ENCODE measurements around the gene HGFAC. TPM values are rescaled to one million over a fixed set of nuclear protein-coding genes. Genes with fewer than 3 reads are reported as not detected.

HGFAC gene
- total RNA-seq, 1 experiment from 2014 or later, result 0.37 TPM

DNA sequence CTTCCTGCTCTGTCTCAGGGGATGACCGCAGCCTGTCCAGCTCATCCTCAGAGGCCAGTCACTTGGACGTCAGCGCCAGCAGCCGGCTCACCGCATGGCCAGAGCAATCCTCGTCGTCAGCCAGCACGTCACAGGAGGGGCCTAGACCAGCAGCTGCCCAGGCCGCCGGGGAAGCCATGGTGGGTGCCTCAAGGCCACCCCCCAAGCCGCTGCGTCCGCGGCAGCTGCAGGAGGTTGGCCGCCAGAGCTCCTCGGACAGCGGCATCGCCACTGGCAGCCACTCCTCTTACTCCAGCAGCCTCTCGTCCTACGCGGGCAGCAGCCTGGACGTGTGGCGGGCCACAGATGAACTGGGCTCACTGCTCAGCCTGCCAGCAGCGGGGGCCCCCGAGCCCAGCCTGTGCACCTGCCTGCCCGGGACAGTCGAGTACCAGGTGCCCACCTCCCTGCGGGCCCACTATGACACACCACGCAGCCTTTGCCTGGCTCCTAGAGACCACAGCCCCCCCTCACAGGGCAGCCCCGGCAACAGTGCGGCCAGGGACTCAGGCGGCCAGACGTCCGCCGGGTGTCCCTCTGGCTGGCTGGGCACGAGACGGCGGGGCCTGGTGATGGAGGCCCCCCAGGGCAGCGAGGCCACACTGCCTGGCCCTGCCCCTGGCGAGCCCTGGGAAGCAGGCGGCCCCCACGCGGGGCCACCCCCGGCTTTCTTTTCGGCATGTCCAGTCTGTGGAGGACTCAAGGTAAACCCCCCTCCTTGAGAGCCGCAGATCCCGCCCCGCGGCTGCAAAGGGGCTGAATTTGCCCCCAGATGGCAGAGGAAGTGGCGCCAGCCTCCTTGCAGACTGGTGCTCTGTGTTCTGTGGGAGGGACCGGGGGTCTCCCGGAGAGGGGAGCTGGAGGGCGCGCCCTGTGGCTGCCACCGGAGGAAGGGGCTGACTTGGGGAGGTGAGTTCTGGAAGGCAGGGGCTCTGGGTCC lies 51.3 kb downstream of the HGFAC start:
- H3K9me3 ChIP-seq (ENCODE audit: control insufficient read depth, low read depth, low read length), result no peaks in the 10 kb centered on the region
- H3K23ac ChIP-seq (ENCODE audit: insufficient read length, low read depth, low read length), result no peak overlapping the region
- Mint-ChIP-seq H3K27ac (no peak overlapping the region), H3K27me3 (ENCODE audit: low read depth) (peaks cover 96% of the 10 kb centered on the region), H3K4me1 (peaks cover 12 to 37% of the 10 kb centered on the region in 2 experiments), H3K9me3 (no peaks in the 10 kb centered on the region; a peak in 1 of 5 replicates), H3K36me3 (ENCODE audit: insufficient read depth in 1 of 3, low read depth in 3 of 3) (no peaks in the 10 kb centered on the region; a peak in 1 of 7 replicates), H3K4me3 (no peak overlapping the region)
- peaks cover 4% of the 10 kb centered on the region for H4K20me1 ChIP-seq (ENCODE audit: control insufficient read depth, insufficient read depth, insufficient read length)
- H3K9ac ChIP-seq (ENCODE audit: extremely low read depth, insufficient read length, low read length), result no peak overlapping the region
- no peak overlapping the region for H3K18ac ChIP-seq (ENCODE audit: insufficient read length, low read depth, low read length)
- H3K14ac ChIP-seq (ENCODE audit: insufficient read depth, low read length), result no peak overlapping the region; the same call in 1 of the 2 replicates
- H2BK20ac ChIP-seq (ENCODE audit: low read depth, low read length, poor library complexity, severe bottlenecking), result no peak overlapping the region
- H2BK120ac ChIP-seq (ENCODE audit: low read depth, low read length, poor library complexity, severe bottlenecking), result no peak overlapping the region
- no peak overlapping the region for H3K27ac ChIP-seq (ENCODE audit: insufficient read length, low read depth, low read length)
- H3K27me3 ChIP-seq (ENCODE audit: insufficient read depth, low read length), result peaks cover 35% of the 10 kb centered on the region; the same call in 1 of the 2 replicates
- H3K23me2 ChIP-seq (ENCODE audit: insufficient read length, low read depth, low read length, poor library complexity, severe bottlenecking), result no peaks in the 10 kb centered on the region
- no peak overlapping the region for H3T11ph ChIP-seq (ENCODE audit: low read length)
- no peak overlapping the region for H2BK5ac ChIP-seq (ENCODE audit: insufficient read length, low read length)
- no peak for DNase-seq
- no peak overlapping the region for H2AK5ac ChIP-seq (ENCODE audit: insufficient read length, low read length)
- H3K79me1 ChIP-seq (ENCODE audit: insufficient read depth, low read depth, low read length, poor library complexity, severe bottlenecking), result no peaks in the 10 kb centered on the region
- H3K4me1 ChIP-seq (ENCODE audit: insufficient read depth, low read length), result no peaks in the 10 kb centered on the region
- H3K4ac ChIP-seq (ENCODE audit: low read depth, low read length), result no peak overlapping the region
- H3K56ac ChIP-seq (ENCODE audit: insufficient read length, low read depth, low read length), result no peak overlapping the region
- H2BK12ac ChIP-seq (ENCODE audit: insufficient read length, low read depth, low read length), result no peak overlapping the region
- H3K4me2 ChIP-seq (ENCODE audit: insufficient read depth, insufficient read length, low read length), result no peak overlapping the region
- no peaks in the 10 kb centered on the region for H3K79me2 ChIP-seq (ENCODE audit: insufficient read depth, low read length)
- WGBS (ENCODE audit: extremely low coverage, insufficient read length, low lambda C conversion rate), result no CpG with 5 or more reads among the region's 55 CpGs
- H4K91ac ChIP-seq (ENCODE audit: insufficient read length, low read depth, low read length), result no peak overlapping the region
- no peak overlapping the region for H4K8ac ChIP-seq (replicated peaks; ENCODE audit: insufficient read length, low read depth, low read length)
- H2AFZ ChIP-seq (ENCODE audit: low read length), result no peak overlapping the region
- no peak overlapping the region for H4K5ac ChIP-seq (ENCODE audit: insufficient read length, low read depth, low read length)
- no peak overlapping the region for H2BK15ac ChIP-seq (ENCODE audit: low read depth, low read length)
- TF ChIP-seq, protein P1, sequence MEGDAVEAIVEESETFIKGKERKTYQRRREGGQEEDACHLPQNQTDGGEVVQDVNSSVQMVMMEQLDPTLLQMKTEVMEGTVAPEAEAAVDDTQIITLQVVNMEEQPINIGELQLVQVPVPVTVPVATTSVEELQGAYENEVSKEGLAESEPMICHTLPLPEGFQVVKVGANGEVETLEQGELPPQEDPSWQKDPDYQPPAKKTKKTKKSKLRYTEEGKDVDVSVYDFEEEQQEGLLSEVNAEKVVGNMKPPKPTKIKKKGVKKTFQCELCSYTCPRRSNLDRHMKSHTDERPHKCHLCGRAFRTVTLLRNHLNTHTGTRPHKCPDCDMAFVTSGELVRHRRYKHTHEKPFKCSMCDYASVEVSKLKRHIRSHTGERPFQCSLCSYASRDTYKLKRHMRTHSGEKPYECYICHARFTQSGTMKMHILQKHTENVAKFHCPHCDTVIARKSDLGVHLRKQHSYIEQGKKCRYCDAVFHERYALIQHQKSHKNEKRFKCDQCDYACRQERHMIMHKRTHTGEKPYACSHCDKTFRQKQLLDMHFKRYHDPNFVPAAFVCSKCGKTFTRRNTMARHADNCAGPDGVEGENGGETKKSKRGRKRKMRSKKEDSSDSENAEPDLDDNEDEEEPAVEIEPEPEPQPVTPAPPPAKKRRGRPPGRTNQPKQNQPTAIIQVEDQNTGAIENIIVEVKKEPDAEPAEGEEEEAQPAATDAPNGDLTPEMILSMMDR (conservative IDR thresholded peaks at IDR 0.05), result no peak

All from H9 (cell line).